Motor neuron (in vitro differentiated cells): ENCODE results near the gene ARMC2. TPM values are rescaled to one million over a fixed set of nuclear protein-coding genes. Genes with fewer than 3 reads are reported as not detected.
"Not testable (repeated sequence)": the region's sequence is repeated elsewhere in the genome, so short reads cannot be mapped to it uniquely, and the experiment has no call there.

ENCODE experiments used
- ATAC-seq, 8 experiments: fragments of 200-7000 bp; cut with Tn5 transposase; replicated peaks in 6 of 8; 2 replicates each; pipeline ENCODE4 v1.8.0; 2021; ENCODE audit warnings: mild to moderate bottlenecking in 8 of 8, moderate library complexity in 8 of 8
- H3K27ac ChIP-seq, 2 donors: fragments of 250-450 bp; sonication (Bioruptor Pico); 2 replicates each; pipeline ENCODE4 v1.9.0; 2021; ENCODE audit warnings: antibody characterized with exemption in 2 of 2, mild to moderate bottlenecking in 2 of 2, moderate library complexity in 1 of 2
- H3K4me1 ChIP-seq, 2 donors: fragments of 250-450 bp; sonication (Bioruptor Pico); replicated peaks in 1 of 2; 2 replicates each; pipeline ENCODE4 v1.6.1; 2021; ENCODE audit warnings: antibody characterized with exemption in 2 of 2, mild to moderate bottlenecking in 2 of 2, moderate library complexity in 1 of 2
- H3K4me3 ChIP-seq, 5 donors: fragments of 250-450 bp; sonication (Bioruptor Pico); 2 replicates each; pipeline ENCODE4 v1.9.0; 2021; ENCODE audit warnings: antibody characterized with exemption in 5 of 5, mild to moderate bottlenecking in 5 of 5, moderate library complexity in 4 of 5
- WGBS, 10 experiments: fragments of 450-650 bp; shearing (Covaris generic); methylation state at CpG; one replicate each; pipeline ENCODE4 v1.0.0; 2022; 5-methylcytosine and 5-hydroxymethylcytosine counted together
- in situ Hi-C, 9 experiments: fragments of 400-800 bp; cut with MboI; loops; one replicate each; pipeline ENCODE4 v1.15.0; 2021; ENCODE audit warnings: low sequenced_read_pairs in 9 of 9, low pct_unique_long_range_greater_than_20kb in 2 of 9; ENCODE audit not compliant: unreplicated experiment in 9 of 9
- total RNA-seq, 8 experiments: library from RNA; unstranded; fragments of 300-600 nt; gene quantifications; 2 replicates each; pipeline versions ENCODE4 v1.2.3 to v1.2.4, GENCODE V29; 2022

Gene ARMC2
- total RNA-seq, 8 experiments from 2014 or later: 1.1 to 22.4 (median 6.1) TPM

DNA sequence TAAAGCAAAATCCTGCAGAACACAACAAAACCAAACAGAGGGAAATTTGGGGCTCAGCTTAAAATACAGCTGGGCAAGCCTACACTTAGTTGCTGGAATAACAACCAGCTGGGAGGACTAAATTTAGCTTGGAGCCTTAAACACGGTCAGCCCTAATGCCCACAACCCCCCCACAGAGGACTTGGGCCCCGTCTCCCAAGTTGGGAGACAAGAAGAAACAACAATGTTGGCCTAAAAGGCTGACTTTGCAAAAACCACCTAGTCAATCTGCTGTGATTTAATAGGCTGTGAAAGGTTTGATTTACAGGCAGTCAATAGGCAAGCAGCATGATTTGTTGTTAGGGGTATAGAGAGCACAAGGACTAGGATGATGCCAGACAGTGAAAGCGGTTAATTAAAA lies 40.3 kb upstream of the ARMC2 start:
- WGBS, 10 experiments: 0 to 86% (median 60%) methylated on average over 1 to 2 of the region's 3 CpGs; no CpG with 5 or more reads in 1 of the 10 experiments
- in situ Hi-C loops: no loop called here
- ATAC-seq: peak in 1 of 8 experiments; percentile 42
- Histone ChIP-seq H3K4me1 (peaks cover 34 to 35% of the 10 kb centered on the region in 2 donors), H3K4me3 (no peak overlapping the region), H3K27ac (no peak overlapping the region)

GRCh38 chr6:108809211-108809610 lies 39.0 kb upstream of the ARMC2 start:
- Histone ChIP-seq H3K4me3 (no peak overlapping the region), H3K4me1 (peaks cover 34 to 35% of the 10 kb centered on the region in 2 donors), H3K27ac (no peak overlapping the region)
- no peak for ATAC-seq
- WGBS, 10 experiments: 90 to 100% (median 92%) methylated on average over 1 to 2 of the region's 2 CpGs; no CpG with 5 or more reads in 7 of the 10 experiments
- in situ Hi-C loops: no loop called here

- ATAC-seq: no peak
- 14 to 100% (median 80%) methylated on average over 1 of the region's 1 CpG; no CpG with 5 or more reads in 1 of the 10 experiments for WGBS, 10 experiments
- in situ Hi-C loops: no loop called here
- Histone ChIP-seq H3K4me3 (no peak overlapping the region), H3K4me1 (peaks cover 32 to 33% of the 10 kb centered on the region in 2 donors), H3K27ac (no peak overlapping the region)
Measured at GRCh38 chr6:108810057-108810643, 38.1 kb upstream of the ARMC2 start.

GRCh38 chr6:108811490-108811889 lies 36.7 kb upstream of the ARMC2 start:
- Histone ChIP-seq H3K27ac (no peak overlapping the region), H3K4me1 (peaks cover 19% of the 10 kb centered on the region in 2 donors), H3K4me3 (no peak overlapping the region)
- in situ Hi-C loops: no loop called here
- 38 to 100% (median 75%) methylated on average over 1 to 6 of the region's 7 CpGs; no CpG with 5 or more reads in 1 of the 10 experiments for WGBS, 10 experiments
- ATAC-seq: no peak

DNA sequence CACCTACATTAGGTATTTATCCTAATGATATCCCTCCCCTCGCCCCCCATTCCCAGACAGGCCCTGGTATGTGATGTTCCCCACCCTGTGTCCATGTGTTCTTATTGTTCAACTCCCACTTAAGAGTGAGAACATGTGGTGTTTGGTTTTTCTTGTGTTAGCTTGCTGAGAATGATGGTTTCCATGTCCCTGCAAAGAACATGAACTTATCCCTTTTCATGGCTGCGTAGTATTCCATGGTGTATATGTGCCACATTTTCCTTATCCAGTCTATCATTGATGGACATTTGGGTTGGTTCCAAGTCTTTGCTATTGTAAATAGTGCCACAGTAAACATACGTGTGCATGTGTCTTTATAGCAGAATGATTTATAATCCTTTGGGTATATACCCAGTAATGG lies 35.0 kb upstream of the ARMC2 start:
- WGBS, 10 experiments: 0 to 100% (median 75%) methylated on average over 1 to 2 of the region's 3 CpGs; no CpG with 5 or more reads in 5 of the 10 experiments
- in situ Hi-C loops, H3K4me3 ChIP-seq, ATAC-seq, H3K27ac ChIP-seq, H3K4me1 ChIP-seq: not testable (repeated sequence)

- 29 to 94% (median 86%) methylated on average over 2 to 7 of the region's 7 CpGs; no CpG with 5 or more reads in 1 of the 10 experiments for WGBS, 10 experiments
- ATAC-seq, H3K4me1 ChIP-seq, H3K27ac ChIP-seq, in situ Hi-C loops, H3K4me3 ChIP-seq: not testable (repeated sequence)
Measured at GRCh38 chr6:108817276-108817675, 30.9 kb upstream of the ARMC2 start.

DNA sequence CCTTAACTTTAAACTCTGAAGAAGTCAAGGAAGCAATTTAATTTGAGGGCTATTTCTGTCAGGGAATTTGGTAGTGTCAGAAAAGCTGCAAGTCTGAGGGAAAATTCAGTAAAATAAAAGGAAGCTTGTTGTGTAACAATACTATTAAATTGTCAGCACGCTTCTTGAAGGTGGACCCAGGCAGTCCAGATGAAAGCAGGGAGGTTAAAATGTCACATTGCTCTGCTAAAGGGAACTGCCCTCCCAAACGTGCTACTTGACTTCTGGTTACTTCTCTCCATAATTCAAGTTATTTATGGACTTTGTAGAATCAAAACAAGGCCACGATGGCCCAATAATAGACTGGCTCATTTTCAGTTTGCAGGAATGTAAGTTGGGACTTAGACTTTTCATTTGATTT lies 28.2 kb upstream of the ARMC2 start:
- Histone ChIP-seq H3K27ac (no peak overlapping the region), H3K4me3 (no peak overlapping the region), H3K4me1 (no peaks in the 10 kb centered on the region)
- WGBS, 10 experiments: 16 to 71% (median 48%) methylated on average over 2 to 3 of the region's 3 CpGs
- in situ Hi-C loops: no loop called here
- no peak for ATAC-seq

GRCh38 chr6:108822401-108822800 lies 25.8 kb upstream of the ARMC2 start:
- Histone ChIP-seq H3K4me1 (no peaks in the 10 kb centered on the region), H3K27ac (no peak overlapping the region), H3K4me3 (no peak overlapping the region)
- ATAC-seq: no peak
- in situ Hi-C loops: no loop called here
- WGBS, 10 experiments: 40 to 100% (median 84%) methylated on average over 1 to 4 of the region's 4 CpGs; no CpG with 5 or more reads in 4 of the 10 experiments

DNA sequence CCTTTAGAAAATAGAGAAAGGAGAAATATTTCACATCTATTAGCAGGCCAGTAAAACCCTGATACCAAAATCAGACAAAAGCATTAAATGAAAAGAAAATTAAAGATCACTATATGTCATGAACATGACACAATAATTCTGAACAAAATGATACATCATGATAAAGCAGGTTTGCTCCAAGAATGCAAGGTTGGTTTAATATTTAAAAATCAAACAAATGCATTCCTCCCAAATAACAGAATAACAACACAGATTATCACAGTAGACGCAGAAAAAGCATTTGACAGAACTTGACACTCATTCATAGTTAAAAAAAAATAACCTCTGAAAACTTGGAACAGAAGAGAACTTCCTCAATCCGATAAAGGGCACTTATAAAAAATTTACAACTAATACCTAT lies 22.9 kb upstream of the ARMC2 start:
- in situ Hi-C loops: loop anchor here in 4 of 9 experiments (25.0 kb wide), 2 partner anchors 262 to 288 kb away; partner anchors contain the start of genes CEP57L1 (in 1 of the 4) and SESN1 (in 1 of the 4)
- ATAC-seq: no peak
- no peak overlapping the region for H3K4me3 ChIP-seq
- no peaks in the 10 kb centered on the region for H3K4me1 ChIP-seq
- WGBS, 10 experiments: 71 to 100% (median 87%) methylated on average over 1 to 2 of the region's 2 CpGs
- H3K27ac ChIP-seq: no peak overlapping the region

DNA sequence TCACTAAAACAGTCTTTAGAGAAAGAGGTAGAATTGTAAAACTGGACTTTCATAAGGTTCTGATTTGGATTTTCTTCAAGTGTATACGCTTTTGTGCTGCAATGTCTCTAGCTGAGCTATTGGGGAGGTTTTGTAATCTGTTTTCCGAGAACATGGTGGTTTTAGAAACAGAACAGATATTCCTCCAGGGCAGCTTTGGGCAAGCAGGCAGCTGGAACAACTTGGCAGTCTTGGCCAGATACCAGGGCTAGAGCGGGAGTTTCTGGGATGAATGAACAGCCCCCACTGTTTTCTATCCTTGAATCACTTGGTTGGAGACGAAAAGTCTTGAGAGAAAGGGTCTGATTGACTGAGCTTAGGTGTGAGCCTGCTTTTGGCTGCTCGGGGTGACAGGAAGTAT lies 17.1 kb upstream of the ARMC2 start:
- WGBS, 10 experiments: 44 to 100% (median 81%) methylated on average over 1 to 4 of the region's 5 CpGs; no CpG with 5 or more reads in 1 of the 10 experiments
- H3K27ac ChIP-seq: no peak overlapping the region
- in situ Hi-C loops: loop anchor here in 4 of 9 experiments (25.0 kb wide), 2 partner anchors 256 to 294 kb away; partner anchors contain the start of genes CEP57L1 (in 1 of the 4) and SESN1 (in 1 of the 4)
- H3K4me1 ChIP-seq: no peaks in the 10 kb centered on the region
- ATAC-seq: no peak
- H3K4me3 ChIP-seq: no peak overlapping the region

DNA sequence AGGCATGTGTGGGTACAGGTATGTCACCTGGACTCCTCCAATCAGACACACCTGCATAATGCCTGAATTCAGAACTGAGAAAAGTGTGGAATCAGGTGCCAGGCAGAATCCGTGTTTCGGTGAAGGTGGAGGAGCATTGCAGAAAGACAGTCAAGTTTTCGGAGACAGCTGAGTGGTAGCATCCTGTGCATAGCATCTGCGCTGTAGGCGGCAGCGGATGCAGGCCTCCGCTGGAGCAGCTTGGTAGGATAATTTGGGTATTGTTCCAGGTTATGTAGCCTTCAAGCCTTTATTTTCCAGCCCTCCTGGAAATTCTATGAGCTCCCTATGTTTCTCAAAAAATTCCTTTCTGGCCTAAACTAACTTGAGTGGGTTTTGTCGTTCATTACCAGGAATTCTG lies 15.5 kb upstream of the ARMC2 start:
- Histone ChIP-seq H3K27ac (no peak overlapping the region), H3K4me1 (no peaks in the 10 kb centered on the region), H3K4me3 (no peak overlapping the region)
- 80 to 100% (median 94%) methylated on average over 1 to 8 of the region's 8 CpGs; no CpG with 5 or more reads in 2 of the 10 experiments for WGBS, 10 experiments
- in situ Hi-C loops: loop anchor here in 4 of 9 experiments (25.0 kb wide), 2 partner anchors 255 to 295 kb away; partner anchors contain the start of genes CEP57L1 (in 1 of the 4) and SESN1 (in 1 of the 4)
- no peak for ATAC-seq

DNA sequence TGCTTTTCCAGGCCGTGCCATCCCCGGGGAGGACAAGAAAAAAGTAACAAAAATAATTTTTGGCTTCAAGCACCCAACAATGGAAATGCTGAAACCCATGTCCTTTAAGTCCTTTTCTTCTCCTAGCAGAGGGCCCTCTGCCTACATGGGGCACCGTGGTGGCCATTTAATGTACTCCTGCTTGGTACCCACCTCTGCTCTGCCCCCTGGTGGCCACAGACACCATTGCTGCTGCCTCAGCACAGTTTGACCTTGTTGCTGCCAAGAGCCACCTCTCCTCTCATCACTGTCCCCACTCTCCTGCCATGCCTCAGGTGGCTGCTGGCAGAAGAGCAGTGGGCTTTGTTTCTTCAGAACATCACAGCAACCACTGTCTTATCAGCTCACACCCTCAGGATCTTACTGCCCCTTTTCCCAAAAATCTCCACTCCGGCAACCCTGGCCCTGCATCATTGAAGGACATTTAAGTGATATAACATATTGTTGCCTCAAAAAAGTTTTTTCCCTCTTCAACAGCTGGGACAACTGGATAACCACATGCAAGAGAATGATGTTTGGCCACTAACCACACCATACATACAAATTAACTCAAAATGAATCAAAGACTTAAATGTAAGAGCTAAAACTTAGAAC lies 12.9 kb upstream of the ARMC2 start:
- H3K4me3 ChIP-seq: no peak overlapping the region
- ATAC-seq: peak; percentile 68 to 99 (median 89)
- 0 to 80% (median 53%) methylated on average over 1 to 4 of the region's 4 CpGs; no CpG with 5 or more reads in 2 of the 10 experiments for WGBS, 10 experiments
- no peak overlapping the region for H3K27ac ChIP-seq
- no peaks in the 10 kb centered on the region for H3K4me1 ChIP-seq
- in situ Hi-C loops: loop anchor here in 4 of 9 experiments (25.0 kb wide), 2 partner anchors 252 to 298 kb away; partner anchors contain the start of genes CEP57L1 (in 1 of the 4) and SESN1 (in 1 of the 4)

- Histone ChIP-seq H3K4me3 (no peak overlapping the region), H3K4me1 (no peaks in the 10 kb centered on the region), H3K27ac (no peak overlapping the region)
- 30 to 88% (median 80%) methylated on average over 1 to 3 of the region's 3 CpGs for WGBS, 10 experiments
- in situ Hi-C loops: loop anchor here in 4 of 9 experiments (25.0 kb wide), 2 partner anchors 251 to 299 kb away; partner anchors contain the start of genes CEP57L1 (in 1 of the 4) and SESN1 (in 1 of the 4)
- ATAC-seq: no peak
Measured at GRCh38 chr6:108836061-108836460, 12.2 kb upstream of the ARMC2 start.
